HEK293T (cell line): ENCODE results near the gene GRIN3A.

Experiments used
- CTCF ChIA-PET: fragments of 350-600 bp; formaldehyde crosslinking; extraction: SDS; loops from one replicate; lab custom pipeline; 2021; ENCODE audit warnings: antibody characterized with exemption, inconsistent platforms; lab: Yijun Ruan, JAX
- POLR2A ChIA-PET: fragments of 350-600 bp; formaldehyde crosslinking; extraction: SDS; loops from one replicate; lab custom pipeline; 2020; ENCODE audit warnings: antibody characterized with exemption, inconsistent platforms; lab: Yijun Ruan, JAX
- DNase-seq: peaks from one replicate; pipeline ENCODE4 v3.0.0; 2012; ENCODE audit warnings: mixed read lengths; ENCODE audit errors: extremely low spot score
- ARNT ChIP-seq: fragments of 450-650 bp; IDR thresholded peaks from 2 replicates; pipeline ENCODE4 v1.6.1; 2017; ENCODE audit warnings: mild to moderate bottlenecking
- BHLHE40 ChIP-seq: fragments of 450-650 bp; IDR thresholded peaks from 2 replicates; pipeline ENCODE4 v1.6.1; 2016; ENCODE audit warnings: mild to moderate bottlenecking, moderate library complexity, borderline replicate concordance
- CTBP1 ChIP-seq: fragments of 450-650 bp; IDR thresholded peaks from 2 replicates; pipeline ENCODE4 v1.6.1; 2016; ENCODE audit warnings: borderline replicate concordance
- ELF4 ChIP-seq: fragments of 450-650 bp; IDR thresholded peaks from 2 replicates; pipeline ENCODE4 v1.6.1; 2017; ENCODE audit warnings: antibody characterized with exemption
- FOXA1 ChIP-seq: fragments of 450-650 bp; IDR thresholded peaks from 2 replicates; pipeline ENCODE4 v1.6.1; 2016; ENCODE audit warnings: mild to moderate bottlenecking
- FOXK2 ChIP-seq: fragments of 450-650 bp; IDR thresholded peaks from 2 replicates; pipeline ENCODE4 v1.6.1; 2016; ENCODE audit warnings: mild to moderate bottlenecking
- FOXM1 ChIP-seq: fragments of 450-650 bp; IDR thresholded peaks from 2 replicates; pipeline ENCODE4 v1.6.1; 2017; ENCODE audit warnings: mild to moderate bottlenecking, borderline replicate concordance
- HDGF ChIP-seq: fragments of 450-650 bp; IDR thresholded peaks from 2 replicates; pipeline ENCODE4 v1.6.1; 2017; ENCODE audit warnings: antibody characterized with exemption, borderline replicate concordance
- L3MBTL2 ChIP-seq: fragments of 450-650 bp; conservative IDR thresholded peaks from 2 replicates; pipeline ENCODE4 v1.6.1; 2016; ENCODE audit warnings: mild to moderate bottlenecking
- LEF1 ChIP-seq: fragments of 450-650 bp; IDR thresholded peaks from 2 replicates; pipeline ENCODE4 v1.6.1; 2017; ENCODE audit warnings: mild to moderate bottlenecking, borderline replicate concordance
- NFRKB ChIP-seq: fragments of 450-650 bp; IDR thresholded peaks from 2 replicates; pipeline ENCODE4 v1.6.1; 2016; ENCODE audit warnings: mild to moderate bottlenecking, moderate library complexity
- SP1 ChIP-seq: fragments of 450-650 bp; IDR thresholded peaks from 2 replicates; pipeline ENCODE4 v1.6.1; 2017
- SUZ12 ChIP-seq: fragments of 450-650 bp; IDR thresholded peaks from 2 replicates; pipeline ENCODE4 v1.6.1; 2016; ENCODE audit warnings: mild to moderate bottlenecking
- TARDBP ChIP-seq: fragments of 450-650 bp; IDR thresholded peaks from 2 replicates; pipeline ENCODE4 v1.6.1; 2016
- ZNF384 ChIP-seq: fragments of 450-650 bp; IDR thresholded peaks from 2 replicates; pipeline ENCODE4 v1.6.1; 2016
- TF ChIP-seq, protein P1 (sequence below): fragments of 450-650 bp; IDR thresholded peaks from 2 replicates; pipeline ENCODE4 v1.6.1; 2016

GRIN3A gene

DNA sequence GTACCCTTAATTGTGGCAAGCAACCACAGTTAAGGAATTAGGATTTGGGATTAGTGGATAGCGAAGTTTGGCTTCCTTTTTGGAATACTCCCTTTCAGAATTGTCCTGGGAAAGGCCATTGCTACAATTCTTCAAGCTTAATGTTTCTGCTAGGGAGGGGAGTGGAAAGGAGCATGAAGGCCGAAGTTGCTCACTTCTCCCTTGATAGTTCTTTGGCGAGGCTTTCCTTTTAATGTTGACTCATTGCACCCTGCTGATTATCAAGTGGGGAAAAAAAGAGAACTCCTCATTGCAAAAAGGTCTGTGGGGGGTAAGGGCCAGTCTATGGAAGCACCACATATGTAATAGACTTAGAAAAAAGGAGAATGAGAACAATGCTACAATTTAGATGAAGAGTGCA, 30.7 kb downstream of the GRIN3A start:
- ChIA-PET POLR2A (no interaction called here), CTCF (no interaction called here)
- no peak for DNase-seq
- no peak for TF ChIP-seq BHLHE40

DNA sequence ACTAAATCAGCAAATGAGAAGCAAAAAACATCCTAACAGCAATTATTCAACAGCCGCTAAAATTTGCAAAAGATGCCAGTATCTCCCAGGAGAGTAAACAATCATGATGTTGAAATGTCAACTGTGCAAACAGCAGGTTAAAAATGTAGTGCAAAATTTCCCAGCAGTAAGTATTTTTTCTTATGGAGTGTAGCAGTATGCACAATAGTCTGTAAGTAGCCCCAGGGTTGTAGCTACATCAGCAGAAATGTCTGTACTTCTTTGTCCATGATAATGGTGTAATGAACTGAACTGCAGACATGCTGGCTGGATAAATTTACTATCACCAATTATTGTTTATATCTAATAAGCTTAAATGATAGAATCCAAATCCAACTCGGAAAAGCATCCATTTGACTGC, 31.4 kb downstream of the GRIN3A start:
- no peak for DNase-seq
- POLR2A ChIA-PET, result no interaction called here
- CTCF ChIA-PET, result no interaction called here
- TF ChIP-seq SUZ12, result no peak
- TF ChIP-seq HDGF, result no peak
- TF ChIP-seq ZNF384, result no peak
- no peak for TF ChIP-seq TARDBP
- TF ChIP-seq, protein P1, sequence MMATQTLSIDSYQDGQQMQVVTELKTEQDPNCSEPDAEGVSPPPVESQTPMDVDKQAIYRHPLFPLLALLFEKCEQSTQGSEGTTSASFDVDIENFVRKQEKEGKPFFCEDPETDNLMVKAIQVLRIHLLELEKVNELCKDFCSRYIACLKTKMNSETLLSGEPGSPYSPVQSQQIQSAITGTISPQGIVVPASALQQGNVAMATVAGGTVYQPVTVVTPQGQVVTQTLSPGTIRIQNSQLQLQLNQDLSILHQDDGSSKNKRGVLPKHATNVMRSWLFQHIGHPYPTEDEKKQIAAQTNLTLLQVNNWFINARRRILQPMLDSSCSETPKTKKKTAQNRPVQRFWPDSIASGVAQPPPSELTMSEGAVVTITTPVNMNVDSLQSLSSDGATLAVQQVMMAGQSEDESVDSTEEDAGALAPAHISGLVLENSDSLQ, result no peak
- TF ChIP-seq LEF1, result no peak
- no peak for TF ChIP-seq FOXM1
- TF ChIP-seq FOXK2, result no peak
- no peak for TF ChIP-seq NFRKB

DNA sequence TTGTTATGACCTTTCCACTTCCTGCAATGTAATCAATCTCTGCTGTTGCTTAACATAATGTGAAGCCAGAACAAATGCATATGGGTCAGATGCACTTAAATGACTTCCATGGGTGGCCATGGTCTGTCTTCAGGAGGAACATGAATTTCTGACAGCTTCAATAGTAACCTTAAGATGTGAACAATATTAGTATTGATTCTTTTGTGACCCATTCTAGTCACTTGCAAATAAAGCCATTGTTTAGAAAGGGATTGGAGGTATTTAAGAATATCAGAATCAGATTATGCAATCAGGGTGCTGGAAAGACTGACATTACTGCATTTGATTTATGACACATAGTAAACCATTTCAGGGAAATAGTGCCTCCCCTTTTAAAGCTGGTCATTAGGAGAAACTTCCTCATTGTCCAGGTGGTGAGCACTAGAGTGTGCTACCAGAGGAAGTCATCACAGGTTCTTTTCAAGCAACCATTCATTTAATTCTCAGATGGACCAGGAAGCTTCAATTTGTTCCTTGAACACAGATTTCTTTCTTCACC, 32.1 kb downstream of the GRIN3A start:
- DNase-seq, result no peak
- ChIA-PET POLR2A (no interaction called here), CTCF (no interaction called here)
- TF ChIP-seq ZNF384, result no peak
- TF ChIP-seq, protein P1, result peak; percentile 50; the same call in 1 of the 2 replicates

DNA sequence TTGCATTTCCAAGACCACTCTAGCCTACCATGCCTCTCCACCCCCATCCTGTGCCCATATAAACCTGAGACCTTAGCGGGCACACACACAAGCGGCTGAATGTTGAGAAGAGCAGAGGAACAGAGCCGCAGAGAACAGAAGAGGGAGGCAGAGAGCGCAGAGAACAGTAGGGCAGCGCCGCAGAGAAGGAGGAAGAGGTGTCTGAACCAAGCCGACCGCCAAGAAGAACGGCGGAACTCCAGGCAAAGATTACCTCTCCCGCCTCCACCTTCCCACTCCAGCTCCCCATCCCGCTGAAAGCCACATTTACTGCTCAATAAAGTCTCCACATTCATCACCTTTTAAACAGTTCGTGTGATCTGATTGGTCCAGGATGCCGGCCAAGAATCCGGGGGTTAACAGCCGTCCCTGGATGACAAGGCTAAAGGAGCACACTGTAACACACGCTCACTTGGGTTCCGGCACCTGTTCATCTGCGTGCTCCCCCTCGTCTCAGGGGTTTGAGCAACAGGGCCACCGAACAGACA, 33.2 kb downstream of the GRIN3A start:
- CTCF ChIA-PET, result no interaction called here
- POLR2A ChIA-PET, result no interaction called here
- DNase-seq, result peak; percentile 40
- TF ChIP-seq L3MBTL2, result no peak
- TF ChIP-seq HDGF, result no peak
- no peak for TF ChIP-seq SUZ12
- TF ChIP-seq FOXM1, result no peak

DNA sequence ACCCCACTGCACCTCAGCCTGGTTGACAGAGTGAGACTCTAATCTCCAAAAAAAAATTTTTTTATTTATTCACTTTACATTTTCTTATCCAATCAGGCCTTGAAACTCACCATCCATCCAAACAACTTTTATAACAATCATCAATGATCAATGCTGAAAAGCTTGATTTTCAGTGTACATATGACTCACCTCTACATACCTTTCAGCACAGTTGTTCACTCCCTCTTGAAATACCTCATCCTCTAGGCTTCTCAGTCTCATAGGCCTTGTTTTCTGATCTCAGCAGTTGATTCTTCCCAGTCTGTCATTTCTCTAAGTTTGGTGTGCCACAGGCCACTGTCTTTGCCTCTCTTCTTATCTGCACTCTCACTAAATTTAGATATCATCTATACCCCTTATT, 36.2 kb downstream of the GRIN3A start:
- POLR2A ChIA-PET, result no interaction called here

DNA sequence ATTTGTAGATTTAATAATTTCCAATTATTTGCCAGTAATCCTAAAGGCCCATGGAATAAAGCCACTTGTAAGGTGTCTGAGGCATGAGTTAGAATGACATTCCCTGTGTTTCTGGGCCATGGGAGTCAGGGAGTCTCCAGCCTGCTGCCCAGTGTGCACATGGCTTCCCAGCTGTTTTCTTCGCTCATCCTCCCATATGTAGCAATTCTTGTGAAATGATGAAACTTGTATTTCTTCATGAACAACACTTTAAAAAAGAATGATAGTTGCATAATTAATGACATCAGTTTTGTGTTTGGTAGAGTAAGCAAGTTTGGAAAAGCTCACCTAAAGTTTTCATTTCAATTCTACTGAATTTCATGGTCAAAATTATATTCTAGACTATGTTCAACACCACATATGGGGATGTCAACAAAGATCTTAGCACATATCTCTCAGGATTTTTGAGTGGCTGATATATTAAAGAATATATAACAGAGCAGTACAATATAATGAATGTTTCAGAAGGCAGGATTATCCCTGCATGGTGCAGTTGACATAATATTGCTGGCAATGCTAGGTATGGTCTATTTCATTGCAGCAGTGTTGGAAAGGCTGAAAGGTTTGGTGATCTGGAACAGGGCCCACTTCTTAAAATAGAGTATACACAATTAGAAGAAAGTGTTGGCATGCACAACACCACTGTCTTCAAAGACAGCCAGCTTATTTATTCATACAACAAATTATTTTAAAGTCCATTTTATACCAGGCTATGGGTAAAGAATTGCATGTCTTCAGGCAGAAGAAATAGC, 44.7 kb downstream of the GRIN3A start:
- TF ChIP-seq ARNT (no peak), CTBP1 (no peak), SP1 (no peak), TARDBP (no peak), FOXM1 (no peak), L3MBTL2 (no peak), SUZ12 (no peak), FOXK2 (no peak), ZNF384 (no peak), NFRKB (no peak), FOXA1 (no peak), ELF4 (no peak)
- TF ChIP-seq, protein P1, result no peak
- ChIA-PET CTCF (no interaction called here), POLR2A (no interaction called here)
- no peak for DNase-seq

More for the DNA sequence above, 36.2 kb downstream of the GRIN3A start:
- CTCF ChIA-PET, result no interaction called here
- no peak for DNase-seq
- no peak for TF ChIP-seq SP1
- no peak for TF ChIP-seq FOXM1

DNA sequence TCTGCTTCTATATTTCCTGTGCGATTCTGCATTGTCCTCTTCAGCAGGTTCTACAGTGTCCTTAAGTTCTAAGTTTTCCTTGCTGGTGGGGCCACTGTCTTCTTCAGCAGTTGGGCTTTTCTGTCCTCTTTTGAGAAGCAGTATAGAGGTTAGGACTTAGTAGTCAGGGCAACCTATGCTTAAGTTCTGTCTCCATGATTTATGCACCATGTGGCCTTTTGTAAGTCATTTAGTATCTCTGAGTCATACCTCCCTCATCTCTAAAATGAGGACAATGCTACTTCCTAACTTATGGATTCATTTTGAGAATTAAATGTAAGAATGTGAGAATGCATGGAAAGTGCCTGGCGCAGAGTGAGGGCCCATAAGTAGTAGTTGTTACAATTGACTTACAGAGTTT, 46.8 kb downstream of the GRIN3A start:
- TF ChIP-seq BHLHE40 (no peak), L3MBTL2 (no peak), LEF1 (no peak), NFRKB (no peak), SUZ12 (no peak), HDGF (no peak), ELF4 (no peak), ZNF384 (no peak), FOXA1 (no peak), FOXK2 (no peak), ARNT (no peak), CTBP1 (no peak), FOXM1 (no peak), TARDBP (no peak), SP1 (no peak)
- TF ChIP-seq, protein P1, result no peak
- ChIA-PET POLR2A (no interaction called here), CTCF (no interaction called here)
- no peak for DNase-seq
